Measurements from ENCODE around the gene ANKRD9.
A peak's percentile ranks its signal among the peaks of the same experiment; 100 is the strongest.
"Not testable (repeated sequence)": the region's sequence is repeated elsewhere in the genome, so short reads cannot be mapped to it uniquely, and the experiment has no call there.

Gene ANKRD9

DNA sequence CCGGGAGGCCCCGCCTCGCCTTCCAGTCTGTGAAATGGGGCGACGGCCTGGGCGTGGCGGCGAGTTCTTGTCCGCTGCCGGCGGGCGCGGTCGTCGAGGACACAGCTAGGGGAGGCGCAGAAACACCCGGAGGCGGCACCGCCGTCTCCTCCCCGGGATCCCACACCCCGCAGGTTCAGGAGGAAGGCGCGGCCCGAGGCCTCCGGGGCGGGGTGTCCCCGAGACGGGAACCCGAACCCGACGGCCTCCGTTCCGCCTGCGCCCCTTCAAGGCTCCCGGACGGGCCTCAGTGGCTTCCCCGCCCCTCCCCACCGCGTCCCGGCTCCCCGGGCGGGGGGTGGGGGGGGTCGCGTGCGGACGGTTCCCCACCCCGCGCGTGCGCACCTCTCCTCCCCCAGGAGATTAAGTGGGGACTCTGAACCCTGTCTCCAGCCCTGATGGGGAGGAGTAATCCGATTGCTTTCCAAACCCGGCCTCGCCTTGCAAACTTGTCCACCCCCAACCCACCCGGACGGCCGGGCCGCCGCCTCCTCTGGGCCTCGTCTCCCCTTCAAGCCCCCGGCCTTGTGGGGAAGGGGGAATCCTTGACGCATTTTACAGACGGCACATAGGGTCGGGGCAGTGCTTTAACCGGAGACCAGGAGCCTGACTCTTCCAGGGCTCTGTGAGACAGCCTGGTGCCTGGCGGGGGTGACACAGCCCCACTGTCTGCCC is 35.3 kb upstream of the ANKRD9 start:
- H3K4me3 ChIP-seq (ENCODE audit: low read depth in 1 of 2, low read length in 2 of 2): peak overlapping the region in 1 of 2 donors; percentile 45
- H3K27ac ChIP-seq (ENCODE audit: low read length): peak overlapping the region; percentile 71
- H3K4me1 ChIP-seq (ENCODE audit: control insufficient read depth in 1 of 2, insufficient read depth in 2 of 2, low read length in 2 of 2): peaks cover 0 to 27% of the 10 kb centered on the region in 2 donors
- no peaks in the 10 kb centered on the region for H3K36me3 ChIP-seq (ENCODE audit: control insufficient read depth in 1 of 2, insufficient read depth in 2 of 2, low read length in 2 of 2)
- no peaks in the 10 kb centered on the region for H3K9me3 ChIP-seq (ENCODE audit: control insufficient read depth in 1 of 2, low read length in 2 of 2)
- H3K27me3 ChIP-seq (ENCODE audit: low read depth, low read length): peaks cover 5% of the 10 kb centered on the region

DNA sequence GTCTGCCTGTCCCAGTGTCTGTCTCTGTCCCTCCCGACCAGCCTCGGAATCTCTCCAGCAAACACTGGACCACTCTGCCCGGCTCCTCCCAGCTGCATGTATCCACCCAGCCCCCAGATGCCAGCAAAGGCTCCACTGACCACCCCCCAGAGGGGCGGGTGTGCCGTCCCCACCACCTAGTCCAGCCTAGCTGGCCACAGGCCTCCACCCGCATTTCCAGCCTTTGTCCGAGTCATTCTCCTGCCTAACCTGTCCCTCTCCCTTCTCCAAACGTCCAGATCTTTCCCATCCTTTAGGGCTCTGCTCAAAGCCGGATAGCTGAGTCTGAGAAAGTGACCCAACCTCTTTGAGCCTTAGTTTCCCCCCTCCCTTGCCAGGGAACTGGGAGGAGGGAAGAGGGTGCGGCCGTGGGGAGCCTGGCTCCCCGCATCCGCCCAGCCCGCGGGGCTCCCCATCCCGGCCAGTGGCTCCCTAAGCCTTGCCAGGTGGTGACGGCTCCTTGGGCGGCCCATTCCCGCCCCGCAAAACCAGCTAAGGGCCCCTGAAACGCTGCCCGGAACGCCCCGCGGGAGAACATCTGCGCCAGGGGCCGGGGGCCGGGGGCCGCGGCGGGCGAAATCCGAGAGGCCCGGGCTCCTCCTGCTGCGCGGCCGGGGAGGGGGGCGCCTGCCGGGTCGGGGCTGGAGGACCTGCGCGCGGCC is 34.6 kb upstream of the ANKRD9 start:
- peak overlapping the region in 1 of 2 donors; percentile 45 for H3K4me3 ChIP-seq (ENCODE audit: low read depth in 1 of 2, low read length in 2 of 2)
- no peaks in the 10 kb centered on the region for H3K9me3 ChIP-seq (ENCODE audit: control insufficient read depth in 1 of 2, low read length in 2 of 2)
- H3K36me3 ChIP-seq (ENCODE audit: control insufficient read depth in 1 of 2, insufficient read depth in 2 of 2, low read length in 2 of 2): no peaks in the 10 kb centered on the region
- H3K4me1 ChIP-seq (ENCODE audit: control insufficient read depth in 1 of 2, insufficient read depth in 2 of 2, low read length in 2 of 2): peaks cover 0 to 30% of the 10 kb centered on the region in 2 donors
- H3K27me3 ChIP-seq (ENCODE audit: low read depth, low read length): peaks cover 5% of the 10 kb centered on the region
- no peak overlapping the region for H3K27ac ChIP-seq (ENCODE audit: low read length)

DNA sequence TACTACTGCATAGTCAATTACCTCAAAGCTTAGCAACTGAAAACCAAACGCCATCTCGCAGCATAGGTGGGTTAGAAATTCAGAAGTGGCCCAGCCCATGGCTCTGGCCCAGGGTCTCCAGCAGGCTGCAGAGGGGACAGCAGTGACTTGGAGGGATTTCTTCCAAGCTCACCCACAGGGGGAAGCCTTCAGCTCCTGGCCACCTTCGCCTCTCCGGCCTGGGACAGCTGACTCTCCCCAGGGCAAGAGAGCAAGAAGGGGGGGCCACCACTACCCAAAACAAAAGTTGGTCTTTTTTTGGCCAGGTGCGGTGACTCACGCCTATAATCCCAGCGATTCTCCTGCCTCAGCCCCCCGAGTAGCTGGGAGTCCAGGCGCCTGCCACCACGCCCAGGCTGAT is 32.2 kb upstream of the ANKRD9 start:
- H3K27me3 ChIP-seq (ENCODE audit: low read depth, low read length): peaks cover 5% of the 10 kb centered on the region
- H3K4me1 ChIP-seq (ENCODE audit: control insufficient read depth in 1 of 2, insufficient read depth in 2 of 2, low read length in 2 of 2): peaks cover 0 to 30% of the 10 kb centered on the region in 2 donors
- H3K4me3 ChIP-seq (ENCODE audit: low read depth in 1 of 2, low read length in 2 of 2): no peak overlapping the region
- no peaks in the 10 kb centered on the region for H3K36me3 ChIP-seq (ENCODE audit: control insufficient read depth in 1 of 2, insufficient read depth in 2 of 2, low read length in 2 of 2)
- H3K9me3 ChIP-seq (ENCODE audit: control insufficient read depth in 1 of 2, low read length in 2 of 2): no peaks in the 10 kb centered on the region
- H3K27ac ChIP-seq (ENCODE audit: low read length): no peak overlapping the region

DNA sequence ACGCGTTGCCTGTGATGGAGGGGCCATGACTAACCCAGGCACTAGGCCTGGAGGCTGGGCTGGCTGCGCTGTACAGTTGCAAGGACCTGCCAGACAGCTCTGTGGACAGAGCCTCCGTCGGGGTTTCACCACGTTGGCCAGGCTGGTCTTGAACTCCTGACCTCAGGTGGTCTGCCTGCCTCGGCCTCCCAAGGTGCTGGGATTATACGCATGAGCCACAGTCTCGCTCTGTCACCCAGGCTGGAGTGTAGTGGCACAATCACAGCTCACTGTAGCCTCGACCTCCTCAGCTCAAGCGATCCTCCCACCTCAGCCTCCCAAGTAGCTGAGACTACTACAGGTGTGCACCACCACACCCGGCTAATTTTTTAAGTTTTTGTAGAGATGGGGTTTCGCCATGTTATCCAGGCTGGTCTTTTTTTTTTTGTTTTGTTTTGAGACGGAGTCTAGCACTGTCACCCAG is 31.5 kb upstream of the ANKRD9 start:
- H3K36me3 ChIP-seq (ENCODE audit: control insufficient read depth in 1 of 2, insufficient read depth in 2 of 2, low read length in 2 of 2); H3K4me3 ChIP-seq (ENCODE audit: low read depth in 1 of 2, low read length in 2 of 2); H3K27me3 ChIP-seq (ENCODE audit: low read depth, low read length); H3K27ac ChIP-seq (ENCODE audit: low read length); H3K9me3 ChIP-seq (ENCODE audit: control insufficient read depth in 1 of 2, low read length in 2 of 2): not testable (repeated sequence)
- peaks cover 0 to 30% of the 10 kb centered on the region in 2 donors for H3K4me1 ChIP-seq (ENCODE audit: control insufficient read depth in 1 of 2, insufficient read depth in 2 of 2, low read length in 2 of 2)

DNA sequence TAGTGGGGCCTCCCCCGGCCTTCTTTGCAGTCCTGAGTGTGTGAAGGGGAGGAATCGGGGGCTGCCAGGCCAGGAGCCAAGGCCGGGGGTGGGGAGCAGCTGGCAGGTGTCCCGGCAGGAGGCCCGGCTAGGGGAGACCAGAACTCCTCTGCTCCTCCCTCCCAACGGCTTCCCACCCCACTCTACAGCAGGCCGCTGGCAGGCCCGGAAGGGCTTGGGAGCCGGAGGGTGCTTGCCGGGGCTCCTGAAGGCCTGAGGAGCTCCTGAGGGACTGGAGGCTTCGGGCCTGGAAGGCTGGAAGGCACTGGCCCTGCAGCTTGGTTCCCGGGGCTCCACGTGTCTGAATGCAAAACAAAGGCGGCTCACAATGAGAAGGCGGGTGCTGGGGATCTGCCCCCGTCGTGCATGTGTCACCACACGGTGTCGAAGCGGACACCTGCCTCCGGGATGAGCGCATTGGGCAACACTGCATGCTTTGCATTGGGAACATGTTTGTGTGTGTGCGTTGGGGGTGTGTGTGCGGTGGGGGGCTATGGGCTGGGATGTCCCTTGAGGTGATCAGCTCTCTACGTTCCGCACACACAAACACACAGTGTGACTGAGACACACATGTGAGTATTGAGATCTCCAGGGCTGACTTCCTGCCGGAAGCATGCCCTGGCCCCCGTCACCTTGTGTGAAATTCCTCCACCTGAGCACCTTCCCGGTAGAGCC is 30.9 kb upstream of the ANKRD9 start:
- H3K4me3 ChIP-seq (ENCODE audit: low read depth in 1 of 2, low read length in 2 of 2): no peak overlapping the region
- no peaks in the 10 kb centered on the region for H3K36me3 ChIP-seq (ENCODE audit: control insufficient read depth in 1 of 2, insufficient read depth in 2 of 2, low read length in 2 of 2)
- no peaks in the 10 kb centered on the region for H3K9me3 ChIP-seq (ENCODE audit: control insufficient read depth in 1 of 2, low read length in 2 of 2)
- H3K27me3 ChIP-seq (ENCODE audit: low read depth, low read length): peaks cover under 1% of the 10 kb centered on the region
- H3K4me1 ChIP-seq (ENCODE audit: control insufficient read depth in 1 of 2, insufficient read depth in 2 of 2, low read length in 2 of 2): peaks cover 0 to 24% of the 10 kb centered on the region in 2 donors
- H3K27ac ChIP-seq (ENCODE audit: low read length): no peak overlapping the region

DNA sequence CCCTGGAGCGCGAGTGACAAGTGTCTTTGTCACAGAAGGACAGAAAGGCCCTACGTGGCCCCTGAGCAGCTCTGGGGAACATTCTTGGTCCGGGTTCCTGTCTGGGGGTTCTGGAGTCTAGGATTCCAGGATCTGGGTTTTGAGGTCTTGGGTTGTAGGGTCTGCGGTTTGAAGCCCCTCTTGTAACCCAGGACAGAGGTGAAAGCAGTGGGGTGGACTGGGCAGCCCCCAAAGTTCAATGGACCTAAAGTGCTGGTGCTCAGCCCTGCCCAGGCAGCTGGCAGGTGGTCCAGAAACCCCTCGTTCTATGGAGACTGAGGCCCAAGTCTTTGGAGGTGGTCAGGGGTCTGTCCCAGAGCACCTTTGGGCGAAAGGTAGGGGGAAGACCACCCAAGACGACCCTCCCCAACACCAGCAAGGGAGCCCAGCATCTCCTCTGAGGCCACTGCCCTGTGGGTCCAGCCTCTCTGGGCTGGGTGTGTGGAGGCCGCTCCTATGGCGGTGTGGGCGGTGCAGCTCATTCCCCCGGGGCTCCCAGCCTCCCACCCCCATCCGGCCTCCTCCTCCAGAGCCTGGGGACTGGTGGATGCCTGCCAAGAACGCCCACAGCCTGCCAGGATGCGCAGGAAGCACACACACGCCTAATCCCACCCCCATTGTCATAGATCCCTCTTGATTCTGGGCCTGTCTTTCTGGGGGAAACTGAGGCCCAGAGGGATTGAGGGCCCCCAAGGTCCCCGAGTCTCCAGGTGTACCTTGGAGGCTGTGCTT is 30.2 kb upstream of the ANKRD9 start:
- Histone ChIP-seq H3K27me3 (ENCODE audit: low read depth, low read length) (no peaks in the 10 kb centered on the region), H3K4me3 (ENCODE audit: low read depth in 1 of 2, low read length in 2 of 2) (no peak overlapping the region), H3K9me3 (ENCODE audit: control insufficient read depth in 1 of 2, low read length in 2 of 2) (no peaks in the 10 kb centered on the region), H3K4me1 (ENCODE audit: control insufficient read depth in 1 of 2, insufficient read depth in 2 of 2, low read length in 2 of 2) (peaks cover 0 to 16% of the 10 kb centered on the region in 2 donors), H3K36me3 (ENCODE audit: control insufficient read depth in 1 of 2, insufficient read depth in 2 of 2, low read length in 2 of 2) (no peaks in the 10 kb centered on the region), H3K27ac (ENCODE audit: low read length) (no peak overlapping the region)

DNA sequence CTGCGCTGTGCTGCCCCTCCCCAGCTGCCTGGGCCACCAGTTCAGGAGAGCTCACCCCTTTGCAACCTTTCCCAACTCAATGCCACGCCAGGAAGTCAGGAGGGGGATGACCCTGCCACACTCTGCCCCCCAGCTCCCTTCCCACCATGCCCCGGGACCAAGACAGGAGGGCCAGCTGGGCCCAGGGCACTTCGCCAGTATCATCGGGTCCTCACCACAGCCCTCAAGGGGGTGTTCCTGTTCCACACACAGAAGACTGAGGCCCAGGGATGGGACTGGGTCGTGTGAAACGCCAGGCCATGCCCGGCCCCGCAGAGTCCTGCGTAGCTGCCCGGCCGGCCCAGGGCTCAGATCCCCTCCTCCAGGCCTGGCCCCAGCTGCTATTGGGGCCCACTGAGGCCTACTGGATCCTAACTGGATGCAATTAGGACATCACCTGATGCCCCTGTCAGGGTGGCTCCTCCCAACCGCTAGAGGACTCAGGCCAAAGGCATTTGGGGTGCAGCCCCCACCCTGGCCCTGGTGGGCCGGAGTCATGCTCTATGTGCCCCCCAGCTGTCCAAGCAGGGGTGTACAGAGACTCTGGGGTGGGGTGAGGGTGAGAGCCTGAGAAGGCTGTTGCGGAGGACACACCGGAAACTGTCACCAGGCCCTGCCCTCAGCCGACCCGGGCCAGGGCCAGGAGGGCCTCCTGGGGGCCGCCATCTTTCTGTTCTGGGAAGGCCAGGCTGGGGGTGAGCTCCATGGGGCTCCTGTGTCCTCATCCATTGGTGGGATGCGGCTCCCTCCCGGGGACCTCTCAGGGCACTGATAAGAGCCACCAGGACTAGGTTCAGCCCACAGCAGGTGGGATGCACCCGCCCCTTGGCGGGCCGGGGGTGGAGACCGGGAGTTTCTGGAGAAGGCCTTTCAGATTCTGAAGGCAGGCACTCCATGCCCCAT is 29.3 kb upstream of the ANKRD9 start:
- Histone ChIP-seq H3K4me1 (ENCODE audit: control insufficient read depth in 1 of 2, insufficient read depth in 2 of 2, low read length in 2 of 2) (peaks cover 0 to 10% of the 10 kb centered on the region in 2 donors), H3K36me3 (ENCODE audit: control insufficient read depth in 1 of 2, insufficient read depth in 2 of 2, low read length in 2 of 2) (no peaks in the 10 kb centered on the region), H3K9me3 (ENCODE audit: control insufficient read depth in 1 of 2, low read length in 2 of 2) (no peaks in the 10 kb centered on the region), H3K4me3 (ENCODE audit: low read depth in 1 of 2, low read length in 2 of 2) (no peak overlapping the region), H3K27ac (ENCODE audit: low read length) (no peak overlapping the region), H3K27me3 (ENCODE audit: low read depth, low read length) (no peaks in the 10 kb centered on the region)

DNA sequence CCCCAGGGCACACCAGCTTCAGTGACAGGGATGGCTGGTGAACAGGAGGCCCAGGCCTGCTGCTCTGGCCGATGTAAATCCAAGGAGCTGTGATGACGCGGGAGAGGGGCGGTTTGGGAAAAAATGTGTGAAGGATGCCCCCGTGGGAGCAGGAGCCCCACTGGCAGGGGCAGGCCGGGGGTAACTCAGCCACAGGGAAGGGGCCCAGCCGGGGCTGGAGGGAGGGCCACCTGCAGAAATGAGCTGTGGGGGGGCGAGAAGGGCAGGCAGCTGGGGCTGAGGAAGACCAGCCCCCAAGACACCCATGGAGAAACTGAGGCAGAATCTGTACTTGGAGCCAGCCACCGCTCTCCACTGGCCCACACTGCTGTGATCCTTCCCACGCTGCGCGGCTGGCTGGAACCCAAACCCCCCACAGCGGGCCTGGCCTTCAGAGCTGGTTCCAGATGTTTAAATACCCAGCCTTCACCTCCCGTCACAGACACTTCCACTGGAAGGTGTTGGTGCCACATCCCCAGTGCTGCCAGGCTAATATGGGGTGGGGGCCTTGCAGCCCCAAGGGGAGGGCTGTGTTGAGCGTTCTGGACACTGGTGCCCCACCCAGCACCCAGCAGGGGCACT is 28.5 kb upstream of the ANKRD9 start:
- H3K27me3 ChIP-seq (ENCODE audit: low read depth, low read length): no peaks in the 10 kb centered on the region
- no peak overlapping the region for H3K27ac ChIP-seq (ENCODE audit: low read length)
- no peaks in the 10 kb centered on the region for H3K9me3 ChIP-seq (ENCODE audit: control insufficient read depth in 1 of 2, low read length in 2 of 2)
- H3K4me1 ChIP-seq (ENCODE audit: control insufficient read depth in 1 of 2, insufficient read depth in 2 of 2, low read length in 2 of 2): peaks cover 0 to 10% of the 10 kb centered on the region in 2 donors
- no peaks in the 10 kb centered on the region for H3K36me3 ChIP-seq (ENCODE audit: control insufficient read depth in 1 of 2, insufficient read depth in 2 of 2, low read length in 2 of 2)
- no peak overlapping the region for H3K4me3 ChIP-seq (ENCODE audit: low read depth in 1 of 2, low read length in 2 of 2)

DNA sequence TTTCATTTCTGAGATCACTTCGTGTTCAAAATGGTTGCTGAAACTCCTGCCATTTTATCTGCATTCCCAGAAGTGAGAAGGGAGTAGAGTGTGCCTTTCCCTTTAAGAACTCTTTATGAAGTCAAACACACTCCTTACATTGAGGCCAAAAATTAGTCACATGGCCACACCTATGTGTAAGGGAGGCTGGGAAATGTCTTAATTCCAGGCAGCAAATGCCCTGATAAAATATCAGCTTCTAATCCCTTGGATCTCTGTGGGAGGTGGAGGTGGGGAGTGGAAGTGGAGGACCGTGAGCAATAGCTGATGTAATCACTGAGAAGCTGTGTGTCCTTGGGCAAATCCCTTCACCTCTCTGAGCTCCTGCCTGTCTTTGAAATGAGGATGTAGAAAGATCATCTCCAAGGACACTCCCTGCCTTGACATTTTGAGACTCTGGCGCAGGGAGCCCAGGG is 22.7 kb upstream of the ANKRD9 start:
- Histone ChIP-seq H3K4me1 (ENCODE audit: control insufficient read depth in 1 of 2, insufficient read depth in 2 of 2, low read length in 2 of 2) (no peaks in the 10 kb centered on the region), H3K36me3 (ENCODE audit: control insufficient read depth in 1 of 2, insufficient read depth in 2 of 2, low read length in 2 of 2) (no peaks in the 10 kb centered on the region), H3K27ac (ENCODE audit: low read length) (no peak overlapping the region), H3K9me3 (ENCODE audit: control insufficient read depth in 1 of 2, low read length in 2 of 2) (no peaks in the 10 kb centered on the region), H3K4me3 (ENCODE audit: low read depth in 1 of 2, low read length in 2 of 2) (no peak overlapping the region), H3K27me3 (ENCODE audit: low read depth, low read length) (no peaks in the 10 kb centered on the region)
